Neutrophil (primary cell): ENCODE results near the gene C9orf43.
"Not testable (repeated sequence)": the region's sequence is repeated elsewhere in the genome, so short reads cannot be mapped to it uniquely, and the experiment has no call there.

Experiments used
- H3K27ac ChIP-seq: fragments of 200-600 bp; sonication (generic); 2 replicates; pipeline ENCODE4 v1.5.1; 2016; ENCODE audit warnings: mild to moderate bottlenecking, moderate library complexity
- H3K27me3 ChIP-seq: fragments of 200-600 bp; sonication (generic); 2 replicates; pipeline ENCODE4 v1.6.0; 2016; ENCODE audit warnings: mild to moderate bottlenecking
- H3K36me3 ChIP-seq: fragments of 200-600 bp; sonication (generic); 2 replicates; pipeline ENCODE4 v1.5.1; 2017
- H3K4me1 ChIP-seq, 2 experiments: fragments of 200-600 bp in 1 of 2; sonication (generic) in 1 of 2; 1 replicate in 1 of 2; 2 replicates in 1 of 2; pipeline versions ENCODE4 v1.5.1 to v1.6.1; 2013 to 2016; ENCODE audit warnings: low read depth in 1 of 2, low read length in 1 of 2, mild to moderate bottlenecking in 1 of 2, moderate library complexity in 1 of 2; ENCODE audit not compliant: control insufficient read depth in 1 of 2, insufficient read depth in 1 of 2
- H3K4me3 ChIP-seq, 2 experiments: fragments of 200-600 bp in 1 of 2; sonication (generic) in 1 of 2; 1 replicate in 1 of 2; 2 replicates in 1 of 2; pipeline ENCODE4 v1.5.1; 2013 to 2016; ENCODE audit warnings: low read depth in 1 of 2, low read length in 1 of 2, mild to moderate bottlenecking in 1 of 2, moderate library complexity in 1 of 2
- H3K9me3 ChIP-seq: fragments of 200-600 bp; sonication (generic); 2 replicates; pipeline ENCODE4 v1.5.1; 2016
- TF ChIP-seq, protein P1 (sequence below): fragments of 200-600 bp; sonication (generic); IDR thresholded peaks from 2 replicates; pipeline ENCODE4 v1.5.1; 2016; ENCODE audit warnings: antibody characterized with exemption

Gene C9orf43

DNA sequence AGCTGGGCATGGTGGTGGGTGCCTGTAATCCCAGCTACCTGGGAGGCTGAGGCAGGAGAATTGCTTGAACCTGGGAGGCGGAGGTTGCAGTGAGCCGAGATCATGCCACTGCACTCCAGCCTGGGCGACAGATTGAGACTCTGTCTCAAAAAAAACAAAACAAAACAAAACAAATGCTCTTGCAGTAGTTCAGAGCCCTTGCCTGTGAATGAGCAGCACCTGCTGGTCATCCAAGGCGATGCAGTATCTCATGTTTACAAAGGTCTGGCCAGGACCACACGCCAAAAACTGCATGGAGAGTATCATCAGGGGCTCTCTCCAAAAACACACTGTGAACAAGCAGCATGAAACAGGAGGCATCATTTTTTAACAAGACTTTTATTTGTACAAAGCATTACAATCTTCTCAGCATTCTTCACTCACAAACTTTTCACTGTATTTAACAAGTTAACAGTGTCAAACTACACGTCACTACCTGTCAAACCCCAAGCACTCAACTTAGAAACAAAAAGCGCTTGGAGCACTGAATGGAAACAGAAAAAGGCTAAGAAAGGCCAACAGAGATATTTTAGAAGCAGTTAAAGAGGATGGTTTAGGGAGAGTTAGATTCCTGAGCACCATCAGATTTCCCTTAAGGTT lies 3.6 kb upstream of the C9orf43 start:
- TF ChIP-seq, protein P1, sequence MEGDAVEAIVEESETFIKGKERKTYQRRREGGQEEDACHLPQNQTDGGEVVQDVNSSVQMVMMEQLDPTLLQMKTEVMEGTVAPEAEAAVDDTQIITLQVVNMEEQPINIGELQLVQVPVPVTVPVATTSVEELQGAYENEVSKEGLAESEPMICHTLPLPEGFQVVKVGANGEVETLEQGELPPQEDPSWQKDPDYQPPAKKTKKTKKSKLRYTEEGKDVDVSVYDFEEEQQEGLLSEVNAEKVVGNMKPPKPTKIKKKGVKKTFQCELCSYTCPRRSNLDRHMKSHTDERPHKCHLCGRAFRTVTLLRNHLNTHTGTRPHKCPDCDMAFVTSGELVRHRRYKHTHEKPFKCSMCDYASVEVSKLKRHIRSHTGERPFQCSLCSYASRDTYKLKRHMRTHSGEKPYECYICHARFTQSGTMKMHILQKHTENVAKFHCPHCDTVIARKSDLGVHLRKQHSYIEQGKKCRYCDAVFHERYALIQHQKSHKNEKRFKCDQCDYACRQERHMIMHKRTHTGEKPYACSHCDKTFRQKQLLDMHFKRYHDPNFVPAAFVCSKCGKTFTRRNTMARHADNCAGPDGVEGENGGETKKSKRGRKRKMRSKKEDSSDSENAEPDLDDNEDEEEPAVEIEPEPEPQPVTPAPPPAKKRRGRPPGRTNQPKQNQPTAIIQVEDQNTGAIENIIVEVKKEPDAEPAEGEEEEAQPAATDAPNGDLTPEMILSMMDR: peak; percentile 55
- not testable (repeated sequence) for H3K4me3 ChIP-seq, H3K9me3 ChIP-seq, H3K27me3 ChIP-seq, H3K36me3 ChIP-seq
- Histone ChIP-seq H3K4me1 (peaks cover 61 to 66% of the 10 kb centered on the region in 2 experiments), H3K27ac (peak overlapping the region; percentile 54)

DNA sequence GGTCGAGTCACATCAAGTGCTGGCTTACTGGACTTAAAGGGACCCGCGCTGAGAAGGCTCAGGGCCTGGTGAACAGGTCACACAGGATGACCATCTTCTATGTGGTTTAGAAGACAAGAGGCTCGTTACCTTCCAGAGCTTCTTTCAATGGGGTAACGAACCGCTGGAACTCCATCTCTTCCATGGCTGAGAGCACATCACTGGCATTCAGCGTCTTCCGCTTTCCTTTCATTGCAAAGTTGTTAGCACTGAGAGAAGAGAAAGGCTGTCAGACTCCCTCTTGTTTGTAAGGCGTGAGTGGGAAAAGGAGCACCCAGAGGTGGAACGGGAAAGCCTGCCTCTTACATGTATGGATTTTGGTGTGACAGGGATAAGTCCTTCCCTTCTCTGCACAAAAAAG lies 1.1 kb upstream of the C9orf43 start:
- peak overlapping the region; percentile 96 for H3K27ac ChIP-seq
- H3K27me3 ChIP-seq: no peaks in the 10 kb centered on the region
- H3K4me1 ChIP-seq: peaks cover 37 to 42% of the 10 kb centered on the region in 2 experiments
- H3K4me3 ChIP-seq: peak overlapping the region; percentile 77 to 95
- H3K9me3 ChIP-seq: no peaks in the 10 kb centered on the region
- no peaks in the 10 kb centered on the region for H3K36me3 ChIP-seq
- TF ChIP-seq, protein P1: no peak

DNA sequence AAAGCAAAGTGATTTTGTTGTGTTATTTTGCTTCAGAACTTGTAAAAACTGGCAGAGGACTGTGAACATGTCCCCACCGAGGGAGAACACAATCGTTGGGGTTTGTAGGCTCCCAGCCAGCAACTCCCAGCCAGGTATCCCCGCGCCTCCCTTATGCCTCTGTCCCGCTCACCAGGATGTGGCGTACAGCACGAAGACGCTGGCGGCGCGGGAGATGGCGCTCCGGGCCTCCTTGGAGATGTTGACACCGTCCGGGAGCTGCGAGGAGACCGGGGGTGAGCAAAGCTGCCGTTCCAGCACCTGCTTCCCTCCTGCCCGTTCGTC lies 702 bp upstream of the C9orf43 start:
- Histone ChIP-seq H3K4me3 (peak overlapping the region; percentile 77 to 95), H3K9me3 (no peaks in the 10 kb centered on the region), H3K36me3 (no peaks in the 10 kb centered on the region), H3K27ac (peak overlapping the region; percentile 96), H3K27me3 (no peaks in the 10 kb centered on the region), H3K4me1 (peaks cover 34 to 39% of the 10 kb centered on the region in 2 experiments)
- TF ChIP-seq, protein P1: no peak

GRCh38 chr9:113416149-113416721 lies 5.7 kb downstream of the C9orf43 start:
- H3K36me3 ChIP-seq: no peaks in the 10 kb centered on the region
- peaks cover 5 to 6% of the 10 kb centered on the region in 2 experiments for H3K4me1 ChIP-seq
- TF ChIP-seq, protein P1: no peak
- H3K27ac ChIP-seq: no peak overlapping the region
- H3K4me3 ChIP-seq: no peak overlapping the region
- H3K9me3 ChIP-seq: no peaks in the 10 kb centered on the region
- no peaks in the 10 kb centered on the region for H3K27me3 ChIP-seq

- H3K4me3 ChIP-seq: no peak overlapping the region
- no peaks in the 10 kb centered on the region for H3K36me3 ChIP-seq
- no peaks in the 10 kb centered on the region for H3K27me3 ChIP-seq
- no peaks in the 10 kb centered on the region for H3K4me1 ChIP-seq
- no peak overlapping the region for H3K27ac ChIP-seq
- no peaks in the 10 kb centered on the region for H3K9me3 ChIP-seq
- TF ChIP-seq, protein P1: no peak
Measured at GRCh38 chr9:113417370-113417769, 6.8 kb downstream of the C9orf43 start.
